Keratinocyte (primary cell): Measurements from ENCODE around the gene AKR1C2. TPM values are rescaled to one million over a fixed set of nuclear protein-coding genes. Genes with fewer than 3 reads are reported as not detected.
"Not testable (repeated sequence)": the region's sequence is repeated elsewhere in the genome, so short reads cannot be mapped to it uniquely, and the experiment has no call there.

Experiments
- DNase-seq: peaks from one replicate; pipeline ENCODE4 v3.0.0-alpha.2; 2011; ENCODE audit warnings: low read depth, missing footprints, low spot score
- FAIRE-seq: peaks from 2 replicates; lab custom pipeline; 2011; peaks lifted over from hg19 to GRCh38; lab: Jason Lieb, UNC
- H2AFZ ChIP-seq: 2 replicates; pipeline ENCODE4 v1.6.0; 2012; ENCODE audit warnings: low read length, control low read depth, inconsistent platforms; ENCODE audit not compliant: control insufficient read depth
- H3K27ac ChIP-seq: 2 replicates; pipeline ENCODE4 v1.5.1; 2011; ENCODE audit warnings: low read length; ENCODE audit not compliant: control insufficient read depth, insufficient read depth
- H3K27me3 ChIP-seq: 3 replicates; pipeline ENCODE4 v1.6.0; 2011; ENCODE audit warnings: low read length; ENCODE audit not compliant: control insufficient read depth, insufficient read depth; ENCODE audit errors: extremely low read depth
- H3K36me3 ChIP-seq, 2 experiments: 2 replicates in 1 of 2; 3 replicates in 1 of 2; pipeline ENCODE4 v1.5.1; 2011; ENCODE audit warnings: low read length in 2 of 2, mild to moderate bottlenecking in 1 of 2; ENCODE audit not compliant: control insufficient read depth in 2 of 2, insufficient read depth in 2 of 2; ENCODE audit errors: extremely low read depth in 1 of 2
- H3K4me1 ChIP-seq: 3 replicates; pipeline ENCODE4 v1.5.1; 2011; ENCODE audit warnings: low read length; ENCODE audit not compliant: control insufficient read depth, insufficient read depth; ENCODE audit errors: extremely low read depth
- H3K4me2 ChIP-seq: 3 replicates; pipeline ENCODE4 v1.6.0; 2011; ENCODE audit warnings: low read depth, low read length; ENCODE audit not compliant: control insufficient read depth, insufficient read depth; ENCODE audit errors: extremely low read depth
- H3K4me3 ChIP-seq, 3 experiments: fragments of 200-600 bp in 1 of 3; sonication (generic) in 1 of 3; 2 replicates in 2 of 3; 3 replicates in 1 of 3; pipeline ENCODE4 v1.5.1; 2011 to 2016; ENCODE audit warnings: low read length in 3 of 3, mild to moderate bottlenecking in 3 of 3, control low read depth in 2 of 3, inconsistent platforms in 1 of 3, low read depth in 1 of 3, mixed read lengths in 1 of 3, mixed run types in 1 of 3, moderate library complexity in 1 of 3; ENCODE audit not compliant: control insufficient read depth in 2 of 3, insufficient read depth in 2 of 3; ENCODE audit errors: extremely low read depth in 1 of 3
- H3K79me2 ChIP-seq: 2 replicates; pipeline ENCODE4 v1.6.0; 2012; ENCODE audit warnings: low read length; ENCODE audit not compliant: control insufficient read depth, insufficient read depth
- H3K9ac ChIP-seq: 3 replicates; pipeline ENCODE4 v1.6.0; 2011; ENCODE audit warnings: low read length; ENCODE audit not compliant: control insufficient read depth, insufficient read depth; ENCODE audit errors: extremely low read depth
- H3K9me1 ChIP-seq: 3 replicates; pipeline ENCODE4 v1.6.0; 2011; ENCODE audit warnings: low read length; ENCODE audit not compliant: control insufficient read depth, insufficient read depth; ENCODE audit errors: extremely low read depth
- H3K9me3 ChIP-seq: 2 replicates; pipeline ENCODE4 v1.5.1; 2012; ENCODE audit warnings: low read depth, low read length; ENCODE audit not compliant: control insufficient read depth
- H4K20me1 ChIP-seq: 3 replicates; pipeline ENCODE4 v1.6.0; 2011; ENCODE audit warnings: low read length; ENCODE audit not compliant: control insufficient read depth, insufficient read depth; ENCODE audit errors: extremely low read depth
- dilution Hi-C: fragments of 300-500 bp; cut with MboI; formaldehyde crosslinking; loops from one replicate; pipeline ENCODE4 v1.7.0; 2020; ENCODE audit warnings: low sequenced_read_pairs; ENCODE audit not compliant: extremely low pct_ligation_motif_present
- polyA plus RNA-seq, 5 experiments: library from polyadenylated mRNA; depleted of rRNA in 3 of 5; stranded (reverse) in 3 of 5; stranded (forward) in 1 of 5; unstranded in 1 of 5; fragments of >200 nt; gene quantifications; 1 replicate in 1 of 5; 2 replicates in 3 of 5; 3 replicates in 1 of 5; pipeline versions ENCODE4 v1.2.1 to v1.2.3, GENCODE V29; 2011 to 2012; ENCODE audit warnings: missing spikeins in 2 of 5, low read depth in 1 of 5, low replicate concordance in 1 of 5

AKR1C2 gene
- polyA plus RNA-seq, 1 donor (not counting 4 experiments of a cell fraction or from before 2014, with no cell fraction given) = 66.0 TPM

DNA sequence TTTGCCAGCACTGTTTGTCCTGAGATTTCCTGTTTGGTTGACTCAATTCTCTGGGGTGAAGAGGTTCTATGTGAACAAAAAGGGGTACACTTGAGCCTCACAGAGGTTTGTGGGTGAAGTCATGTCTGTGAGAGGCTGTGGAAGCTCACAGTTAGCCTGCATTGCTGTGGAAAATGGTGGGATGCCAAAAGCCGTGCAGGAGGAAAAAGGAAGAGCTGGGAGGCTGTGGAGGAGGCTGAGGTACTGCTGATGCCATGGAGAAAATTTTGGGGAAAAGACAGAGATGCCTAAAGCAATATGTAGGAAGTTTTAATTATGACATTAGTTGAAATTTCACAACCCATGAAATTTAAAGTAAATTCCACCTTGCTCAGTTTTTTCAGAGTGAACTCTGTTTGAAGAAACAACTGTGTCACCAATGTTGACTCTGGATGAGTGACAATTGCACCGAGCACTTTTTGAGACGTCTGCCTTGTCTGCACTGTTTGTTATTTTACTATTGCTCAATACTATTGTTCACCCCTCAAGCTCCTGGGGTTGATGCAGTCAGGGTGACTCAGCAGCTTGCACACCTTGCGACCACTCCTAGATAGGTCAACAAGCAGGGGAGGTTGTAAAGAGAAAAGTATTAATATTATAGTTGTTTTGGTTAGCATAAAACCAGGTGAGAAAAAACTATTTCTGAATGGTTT is 5.3 kb upstream of the AKR1C2 start:
- H3K4me2 ChIP-seq = not testable (repeated sequence)

DNA sequence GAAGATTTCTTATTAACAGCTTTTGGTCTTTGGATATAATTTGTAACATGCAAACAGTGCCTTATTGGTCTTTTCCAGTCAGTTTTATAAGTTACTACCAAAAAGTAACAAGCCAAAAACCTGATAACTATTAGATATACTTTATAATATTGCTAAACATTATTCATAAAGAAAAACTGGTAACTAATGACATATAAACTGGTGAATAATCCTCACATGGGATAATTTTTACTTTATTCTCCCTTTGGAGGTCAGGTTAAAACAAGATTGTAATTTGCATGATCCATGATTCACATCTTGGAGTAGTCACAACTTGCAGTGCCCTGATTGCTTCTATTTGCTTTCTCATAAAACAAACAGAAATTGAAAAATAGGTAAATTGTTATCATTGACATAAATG is 844 bp upstream of the AKR1C2 start:
- H3K27me3 ChIP-seq, H3K9ac ChIP-seq, H3K36me3 ChIP-seq, dilution Hi-C loops, DNase-seq, H3K9me3 ChIP-seq, H3K9me1 ChIP-seq, H3K4me3 ChIP-seq, H3K79me2 ChIP-seq, H2AFZ ChIP-seq, H4K20me1 ChIP-seq: not testable (repeated sequence)
- H3K4me2 ChIP-seq = peak overlapping the region; percentile 56
- peak overlapping the region; percentile 82 for H3K27ac ChIP-seq
- FAIRE-seq = peak; percentile 78
- H3K4me1 ChIP-seq = peaks cover 12% of the 10 kb centered on the region

More for the DNA sequence above, 5.3 kb upstream of the AKR1C2 start:
- H3K9me3 ChIP-seq, H4K20me1 ChIP-seq, dilution Hi-C loops, H3K79me2 ChIP-seq, H2AFZ ChIP-seq, H3K27ac ChIP-seq, H3K9ac ChIP-seq, H3K9me1 ChIP-seq, H3K27me3 ChIP-seq, H3K36me3 ChIP-seq, H3K4me1 ChIP-seq, DNase-seq, H3K4me3 ChIP-seq, FAIRE-seq: not testable (repeated sequence)

DNA sequence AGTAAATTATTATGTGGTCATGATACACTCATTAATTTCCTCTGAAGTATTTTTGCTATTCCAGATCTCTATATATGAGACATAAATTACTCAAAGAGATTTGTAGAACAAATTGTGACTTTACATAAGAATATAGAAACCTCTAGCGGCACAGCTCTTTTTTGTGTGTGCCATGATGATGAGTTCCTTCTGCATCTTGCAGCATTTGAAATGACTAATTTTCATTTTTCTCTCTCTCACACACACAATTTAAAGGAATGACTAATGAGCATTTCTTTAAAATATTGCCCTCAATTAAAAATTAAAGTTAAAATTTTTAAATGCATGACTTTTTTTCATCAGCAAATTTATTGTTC is 351 bp upstream of the AKR1C2 start:
- Histone ChIP-seq H3K4me2 (peak overlapping the region; percentile 56), H3K4me1 (peaks cover 10% of the 10 kb centered on the region), H3K27ac (peak overlapping the region; percentile 82)
- H3K36me3 ChIP-seq, H3K9me1 ChIP-seq, H3K4me3 ChIP-seq, H3K27me3 ChIP-seq, H3K9ac ChIP-seq, DNase-seq, H3K9me3 ChIP-seq, H3K79me2 ChIP-seq, H2AFZ ChIP-seq, dilution Hi-C loops, H4K20me1 ChIP-seq: not testable (repeated sequence)
- FAIRE-seq = peak; percentile 9
